GM19351 (cell line): Measurements from ENCODE around the gene PTPRN2.
A peak's percentile ranks its signal among the peaks of the same experiment; 100 is the strongest.
"Not testable (repeated sequence)": the region's sequence is repeated elsewhere in the genome, so short reads cannot be mapped to it uniquely, and the experiment has no call there.

Source experiments
- ATAC-seq: cut with Tn5 transposase; IDR thresholded peaks from one replicate; pipeline ENCODE4 v1.9.1; 2021; ENCODE audit warnings: mild to moderate bottlenecking, moderate library complexity; ENCODE audit not compliant: unreplicated experiment

PTPRN2 gene

GRCh38 chr7:158587162-158588084 is at the start of gene PTPRN2:
Gene PTPRN2 (minus strand): TSS chr7:158587823.
- ATAC-seq, result peak; percentile 81

- peak; percentile 80 for ATAC-seq
Measured at GRCh38 chr7:158633055-158633956, 45.7 kb upstream of the PTPRN2 start.

GRCh38 chr7:158631574-158632195 is 44.1 kb upstream of the PTPRN2 start:
- no peak for ATAC-seq

GRCh38 chr7:158626289-158626688 is 38.7 kb upstream of the PTPRN2 start:
- ATAC-seq, result not testable (repeated sequence)

GRCh38 chr7:158623241-158623640 is 35.6 kb upstream of the PTPRN2 start:
- no peak for ATAC-seq

- ATAC-seq, result no peak
Measured at GRCh38 chr7:158620839-158621441, 33.3 kb upstream of the PTPRN2 start.

GRCh38 chr7:158620418-158620817 is 32.8 kb upstream of the PTPRN2 start:
- no peak for ATAC-seq

- no peak for ATAC-seq
Measured at GRCh38 chr7:158618745-158619140, 31.1 kb upstream of the PTPRN2 start.

- ATAC-seq, result no peak
Measured at GRCh38 chr7:158617737-158618128, 30.1 kb upstream of the PTPRN2 start.

- ATAC-seq, result no peak
Measured at GRCh38 chr7:158616050-158616449, 28.4 kb upstream of the PTPRN2 start.

GRCh38 chr7:158614700-158615099 is 27.1 kb upstream of the PTPRN2 start:
- ATAC-seq, result no peak

- ATAC-seq, result peak; percentile 92
Measured at GRCh38 chr7:158613481-158613880, 25.9 kb upstream of the PTPRN2 start.

GRCh38 chr7:158612546-158612945 is 24.9 kb upstream of the PTPRN2 start:
- ATAC-seq, result no peak

GRCh38 chr7:158611541-158611940 is 23.9 kb upstream of the PTPRN2 start:
- no peak for ATAC-seq

- no peak for ATAC-seq
Measured at GRCh38 chr7:158609313-158609974, 21.8 kb upstream of the PTPRN2 start.

GRCh38 chr7:158607563-158607962 is 19.9 kb upstream of the PTPRN2 start:
- no peak for ATAC-seq

- no peak for ATAC-seq
Measured at GRCh38 chr7:158606671-158607424, 19.2 kb upstream of the PTPRN2 start.

- ATAC-seq, result no peak
Measured at GRCh38 chr7:158606129-158606528, 18.5 kb upstream of the PTPRN2 start.
